Lung (tissue), 12 donors: Measurements from ENCODE around the gene TMEM127. TPM values are rescaled to one million over a fixed set of nuclear protein-coding genes. Genes with fewer than 3 reads are reported as not detected.

Source experiments
- ATAC-seq: fragments of 200-7000 bp; cut with Tn5 transposase; one replicate; pipeline ENCODE4 v1.9.1; 2020; ENCODE audit warnings: moderate number of reproducible peaks; ENCODE audit not compliant: insufficient read depth, low FRiP score
- DNase-seq, 3 donors: peaks; one replicate each; pipeline ENCODE4 v3.0.0-alpha.2; 2013 to 2017
- H3K27ac ChIP-seq, 2 donors: one replicate each; pipeline ENCODE4 v1.5.1; 2013; ENCODE audit warnings: mild to moderate bottlenecking in 2 of 2, moderate library complexity in 2 of 2, control low read depth in 1 of 2, inconsistent platforms in 1 of 2, low read depth in 1 of 2, low read length in 1 of 2
- H3K27me3 ChIP-seq, 3 donors: one replicate each; pipeline ENCODE4 v1.5.1; 2013; ENCODE audit warnings: low read length in 2 of 3; ENCODE audit not compliant: control insufficient read depth in 3 of 3, insufficient read depth in 3 of 3
- H3K36me3 ChIP-seq, 4 donors: one replicate each; pipeline ENCODE4 v1.5.1; 2013; ENCODE audit warnings: low read length in 4 of 4, mild to moderate bottlenecking in 1 of 4, moderate library complexity in 1 of 4; ENCODE audit not compliant: control insufficient read depth in 4 of 4, insufficient read depth in 4 of 4
- H3K4me1 ChIP-seq, 5 donors: one replicate each; pipeline ENCODE4 v1.5.1; 2013; ENCODE audit warnings: low read length in 5 of 5, mild to moderate bottlenecking in 2 of 5, moderate library complexity in 1 of 5; ENCODE audit not compliant: control insufficient read depth in 5 of 5, insufficient read depth in 5 of 5
- H3K4me3 ChIP-seq: one replicate; pipeline ENCODE4 v1.5.1; 2013; ENCODE audit warnings: mild to moderate bottlenecking, control low read depth, moderate library complexity
- H3K9ac ChIP-seq, 2 donors: one replicate each; pipeline ENCODE4 v1.5.1; 2013; ENCODE audit warnings: low read length in 2 of 2, control low read depth in 1 of 2; ENCODE audit not compliant: insufficient read depth in 1 of 2
- H3K9me3 ChIP-seq, 4 donors: one replicate each; pipeline ENCODE4 v1.5.1; 2013; ENCODE audit warnings: low read length in 3 of 4, mild to moderate bottlenecking in 1 of 4, moderate library complexity in 1 of 4; ENCODE audit not compliant: control insufficient read depth in 4 of 4, insufficient read depth in 3 of 4
- WGBS, 2 donors: extraction: QIAGEN DNeasy Blood & Tissue Kit; methylation state at CpG; one replicate each; pipeline ENCODE4 v1.1.7; 2013; 5-methylcytosine and 5-hydroxymethylcytosine counted together
- polyA plus RNA-seq, 2 donors: library from polyadenylated mRNA; stranded (reverse); fragments of 200-250 nt; gene quantifications; one replicate each; pipeline ENCODE4 v1.2.1, GENCODE V29; 2013
- total RNA-seq, 2 donors: library from RNA; depleted of rRNA in 1 of 2; stranded (reverse); fragments of >200 nt in 1 of 2; gene quantifications; one replicate each; pipeline ENCODE4 v1.2.1, GENCODE V29; 2014 to 2021
- TF ChIP-seq, protein P1 (sequence below): IDR thresholded peaks from 2 replicates; pipeline ENCODE4 v1.5.1; 2012; ENCODE audit warnings: mild to moderate bottlenecking; ENCODE audit errors: control extremely low read depth, extremely low read depth
- donor health status: control.
- donor health status: control.
- donor health status: Bipolar disorder and iron deficiency.
- donor health status: healthy.
- donor health status: DM: yes; HTN: yes; CAD: no.

Gene TMEM127
- total and polyA plus RNA-seq, 4 donors, result 15.3 to 67.2 (median 38.1) TPM

DNA sequence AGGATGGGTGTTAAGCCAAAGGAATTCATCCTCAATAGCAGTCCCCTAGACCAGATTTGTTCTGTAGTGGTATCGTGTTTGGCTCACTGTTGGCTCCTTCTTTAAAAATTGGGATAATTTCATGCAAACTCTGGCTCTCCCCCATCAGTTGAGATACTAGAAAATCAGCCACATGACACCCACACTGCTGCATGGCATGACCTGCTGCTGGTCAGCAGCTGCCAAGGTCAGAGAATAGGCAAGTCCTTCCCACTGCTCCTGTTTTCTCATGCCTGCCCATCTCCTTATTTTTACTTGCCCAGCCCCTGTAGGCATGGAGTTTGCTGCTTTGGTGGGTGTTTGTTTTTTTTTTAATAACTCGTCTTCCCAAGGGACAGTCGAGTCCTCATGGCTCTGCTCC, 40.6 kb upstream of the TMEM127 start:
- Histone ChIP-seq H3K9ac (peak overlapping the region in 1 of 2 donors; percentile 96), H3K4me3 (peak overlapping the region; percentile 96), H3K27me3 (no peaks in the 10 kb centered on the region), H3K36me3 (peaks cover 12 to 26% (median 18%) of the 10 kb centered on the region in 4 donors), H3K4me1 (peaks cover 4 to 17% (median 10%) of the 10 kb centered on the region in 5 donors), H3K9me3 (no peaks in the 10 kb centered on the region), H3K27ac (no peak overlapping the region)
- DNase-seq, result no peak
- ATAC-seq, result no peak
- WGBS, 2 donors, result 86 to 96% methylated on average over 3 of the region's 3 CpGs
- TF ChIP-seq, protein P1, sequence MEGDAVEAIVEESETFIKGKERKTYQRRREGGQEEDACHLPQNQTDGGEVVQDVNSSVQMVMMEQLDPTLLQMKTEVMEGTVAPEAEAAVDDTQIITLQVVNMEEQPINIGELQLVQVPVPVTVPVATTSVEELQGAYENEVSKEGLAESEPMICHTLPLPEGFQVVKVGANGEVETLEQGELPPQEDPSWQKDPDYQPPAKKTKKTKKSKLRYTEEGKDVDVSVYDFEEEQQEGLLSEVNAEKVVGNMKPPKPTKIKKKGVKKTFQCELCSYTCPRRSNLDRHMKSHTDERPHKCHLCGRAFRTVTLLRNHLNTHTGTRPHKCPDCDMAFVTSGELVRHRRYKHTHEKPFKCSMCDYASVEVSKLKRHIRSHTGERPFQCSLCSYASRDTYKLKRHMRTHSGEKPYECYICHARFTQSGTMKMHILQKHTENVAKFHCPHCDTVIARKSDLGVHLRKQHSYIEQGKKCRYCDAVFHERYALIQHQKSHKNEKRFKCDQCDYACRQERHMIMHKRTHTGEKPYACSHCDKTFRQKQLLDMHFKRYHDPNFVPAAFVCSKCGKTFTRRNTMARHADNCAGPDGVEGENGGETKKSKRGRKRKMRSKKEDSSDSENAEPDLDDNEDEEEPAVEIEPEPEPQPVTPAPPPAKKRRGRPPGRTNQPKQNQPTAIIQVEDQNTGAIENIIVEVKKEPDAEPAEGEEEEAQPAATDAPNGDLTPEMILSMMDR, result no peak

DNA sequence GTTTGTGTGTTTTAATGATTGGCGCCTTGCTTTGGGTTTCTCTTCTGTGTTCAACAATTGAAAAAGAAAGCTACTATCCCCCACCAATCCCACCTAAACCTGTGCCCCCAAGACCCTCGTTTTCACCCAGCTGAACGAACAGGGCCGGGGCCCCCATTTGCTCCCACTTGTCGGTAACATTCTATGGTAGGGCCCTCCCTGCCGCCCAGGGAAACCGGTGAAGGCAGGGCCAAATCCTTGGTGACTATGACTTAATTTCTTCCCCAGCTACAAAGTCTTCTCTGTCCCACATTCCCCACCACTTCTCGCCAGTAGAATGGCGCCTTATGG, 40.1 kb upstream of the TMEM127 start:
- H3K4me3 ChIP-seq, result peak overlapping the region; percentile 96
- H3K36me3 ChIP-seq, result peaks cover 16 to 30% (median 22%) of the 10 kb centered on the region in 4 donors
- no peak for ATAC-seq
- peaks cover 4 to 17% (median 12%) of the 10 kb centered on the region in 5 donors for H3K4me1 ChIP-seq
- TF ChIP-seq, protein P1, result no peak
- no peaks in the 10 kb centered on the region for H3K9me3 ChIP-seq
- peak in 1 of 3 donors; percentile 5 for DNase-seq
- 22 to 28% methylated on average over 9 of the region's 9 CpGs for WGBS, 2 donors
- H3K9ac ChIP-seq, result peak overlapping the region; percentile 89 to 96
- H3K27ac ChIP-seq, result peak overlapping the region; percentile 91 to 95
- no peaks in the 10 kb centered on the region for H3K27me3 ChIP-seq

DNA sequence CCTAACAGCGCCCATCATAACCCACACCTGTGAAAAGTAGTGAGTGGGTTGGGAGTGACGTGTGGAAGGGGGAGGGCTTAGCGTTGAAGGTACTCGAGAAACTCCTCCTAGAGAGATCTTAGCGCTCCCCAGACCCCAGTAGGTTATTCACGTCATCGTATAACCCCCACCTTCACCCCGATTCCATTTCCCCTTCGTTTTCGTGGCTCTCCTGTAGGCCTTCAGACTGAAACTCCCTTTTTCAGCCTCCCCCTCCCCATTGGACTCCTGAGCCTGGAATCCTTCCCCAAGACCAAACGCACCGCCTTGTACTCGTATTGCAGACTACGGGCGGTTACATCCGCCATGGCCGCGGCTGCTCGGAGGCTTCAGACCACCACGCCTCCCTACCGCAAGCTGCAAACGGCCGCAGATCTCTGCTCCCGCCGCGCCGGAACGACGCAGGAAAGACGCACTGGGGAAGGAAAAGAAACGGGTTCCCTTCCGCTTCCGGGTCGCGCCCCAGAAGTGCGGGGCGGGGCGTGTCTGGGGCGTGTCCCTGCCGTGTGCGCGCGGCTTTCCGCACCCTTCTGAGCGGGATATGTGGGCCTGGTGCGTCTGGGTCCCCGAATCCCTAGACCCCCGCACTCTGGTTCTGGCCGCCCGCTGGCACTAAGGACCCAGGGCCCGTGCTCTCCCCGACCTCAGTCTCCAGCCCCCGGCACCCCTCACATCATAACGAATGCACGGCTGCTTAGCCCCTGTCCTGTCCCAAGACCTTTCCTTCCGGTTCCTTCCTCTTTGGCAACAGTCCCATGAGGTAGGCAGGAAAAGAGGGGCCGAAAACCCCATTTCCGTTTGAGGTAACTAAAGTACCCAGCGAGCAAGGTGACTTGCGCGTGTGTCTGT, 39.5 kb upstream of the TMEM127 start, which contains the start of gene SNRNP200:
Gene SNRNP200, minus strand, starts transcription at position 456 of the 888 bp plus-strand sequence. Its CDS starts 109 bp downstream, at position 347.
- ATAC-seq (peak; percentile 100), DNase-seq (peak; percentile 88 to 92 (median 91))
- Histone ChIP-seq H3K4me1 (peaks cover 4 to 17% (median 12%) of the 10 kb centered on the region in 5 donors), H3K4me3 (peak within 1 kb of the TSS; percentile 96), H3K36me3 (peaks cover 18 to 33% (median 24%) of the 10 kb centered on the region in 4 donors), H3K27me3 (no peaks in the 10 kb centered on the region), H3K9ac (peak within 1 kb of the TSS; percentile 89 to 96), H3K9me3 (no peaks in the 10 kb centered on the region), H3K27ac (peak within 1 kb of the TSS; percentile 91 to 95)
- TF ChIP-seq, protein P1, result no peak
- 1% methylated on average over 61 of the region's 61 CpGs for WGBS, 2 donors
